ENCODE data around the gene TRIML1. TPM values are rescaled to one million over a fixed set of nuclear protein-coding genes. Genes with fewer than 3 reads are reported as not detected.

Gene TRIML1
- total and polyA plus RNA-seq, 7 donors, result not detected

DNA sequence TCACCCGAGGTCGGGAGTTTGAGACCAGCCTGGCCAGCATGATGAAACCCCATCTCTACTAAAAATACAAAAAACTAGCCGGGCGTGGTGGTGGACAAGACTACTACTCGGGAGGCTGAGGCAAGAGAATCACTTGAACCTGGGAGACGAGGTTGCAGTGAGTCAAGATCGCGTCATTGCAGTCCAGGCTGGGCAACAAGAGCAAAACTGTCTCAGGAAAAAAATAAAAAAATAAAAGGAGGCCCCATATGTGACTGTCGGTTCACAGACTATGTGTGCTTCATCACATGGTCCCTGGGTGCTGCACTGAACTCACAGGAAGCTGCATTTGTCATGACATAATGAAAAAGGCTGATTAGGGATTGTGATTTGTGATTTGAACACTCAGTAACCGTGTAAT lies 6.4 kb downstream of the TRIML1 start:
- intact Hi-C loops (cut with DNase I), result no loop called here
- Histone ChIP-seq H3K4me3 (no peak overlapping the region), H3K27ac (no peak overlapping the region), H3K36me3 (ENCODE audit: insufficient read depth in 1 of 2, low read depth in 1 of 2) (no peaks in the 10 kb centered on the region), H3K4me1 (no peaks in the 10 kb centered on the region), H3K27me3 (ENCODE audit: insufficient read depth in 3 of 3, low read length in 2 of 3) (peaks cover 0 to 2% (median 0%) of the 10 kb centered on the region in 3 donors), H3K9me3 (no peaks in the 10 kb centered on the region)
- DNase-seq (no peak), ATAC-seq (no peak)
- TF ChIP-seq, protein P1, sequence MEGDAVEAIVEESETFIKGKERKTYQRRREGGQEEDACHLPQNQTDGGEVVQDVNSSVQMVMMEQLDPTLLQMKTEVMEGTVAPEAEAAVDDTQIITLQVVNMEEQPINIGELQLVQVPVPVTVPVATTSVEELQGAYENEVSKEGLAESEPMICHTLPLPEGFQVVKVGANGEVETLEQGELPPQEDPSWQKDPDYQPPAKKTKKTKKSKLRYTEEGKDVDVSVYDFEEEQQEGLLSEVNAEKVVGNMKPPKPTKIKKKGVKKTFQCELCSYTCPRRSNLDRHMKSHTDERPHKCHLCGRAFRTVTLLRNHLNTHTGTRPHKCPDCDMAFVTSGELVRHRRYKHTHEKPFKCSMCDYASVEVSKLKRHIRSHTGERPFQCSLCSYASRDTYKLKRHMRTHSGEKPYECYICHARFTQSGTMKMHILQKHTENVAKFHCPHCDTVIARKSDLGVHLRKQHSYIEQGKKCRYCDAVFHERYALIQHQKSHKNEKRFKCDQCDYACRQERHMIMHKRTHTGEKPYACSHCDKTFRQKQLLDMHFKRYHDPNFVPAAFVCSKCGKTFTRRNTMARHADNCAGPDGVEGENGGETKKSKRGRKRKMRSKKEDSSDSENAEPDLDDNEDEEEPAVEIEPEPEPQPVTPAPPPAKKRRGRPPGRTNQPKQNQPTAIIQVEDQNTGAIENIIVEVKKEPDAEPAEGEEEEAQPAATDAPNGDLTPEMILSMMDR (IDR thresholded peaks at IDR 0.05), result no peak
- WGBS, 3 donors, result 80 to 88% (median 85%) methylated on average over 10 of the region's 10 CpGs

DNA sequence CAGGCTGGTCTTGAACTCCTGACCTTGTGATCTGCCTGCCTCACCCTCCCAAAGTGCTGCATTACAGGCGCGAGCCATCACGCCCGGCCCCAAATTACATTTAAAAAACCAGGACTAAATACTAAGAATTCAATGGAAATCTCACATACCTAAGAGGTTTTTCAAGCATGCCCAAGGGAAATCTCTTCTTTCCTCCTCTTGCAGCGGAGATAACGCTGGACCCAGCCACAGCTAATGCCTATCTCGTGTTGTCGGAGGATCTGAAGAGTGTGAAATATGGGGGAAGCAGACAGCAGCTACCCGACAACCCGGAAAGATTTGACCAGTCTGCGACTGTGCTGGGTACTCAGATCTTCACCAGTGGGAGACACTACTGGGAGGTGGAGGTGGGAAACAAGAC lies 7.4 kb downstream of the TRIML1 start:
- TF ChIP-seq, protein P1 (IDR thresholded peaks at IDR 0.05), result no peak
- intact Hi-C loops (cut with DNase I), result no loop called here
- no peak overlapping the region for H3K4me3 ChIP-seq
- no peaks in the 10 kb centered on the region for H3K9me3 ChIP-seq
- H3K4me1 ChIP-seq, result no peaks in the 10 kb centered on the region
- DNase-seq (no peak), ATAC-seq (no peak)
- H3K36me3 ChIP-seq (ENCODE audit: insufficient read depth in 1 of 2, low read depth in 1 of 2), result no peaks in the 10 kb centered on the region
- H3K27ac ChIP-seq, result no peak overlapping the region
- WGBS, 3 donors, result 66 to 76% (median 70%) methylated on average over 11 of the region's 11 CpGs
- H3K27me3 ChIP-seq (ENCODE audit: insufficient read depth in 3 of 3, low read length in 2 of 3), result peaks cover 0 to 2% (median 0%) of the 10 kb centered on the region in 3 donors

DNA sequence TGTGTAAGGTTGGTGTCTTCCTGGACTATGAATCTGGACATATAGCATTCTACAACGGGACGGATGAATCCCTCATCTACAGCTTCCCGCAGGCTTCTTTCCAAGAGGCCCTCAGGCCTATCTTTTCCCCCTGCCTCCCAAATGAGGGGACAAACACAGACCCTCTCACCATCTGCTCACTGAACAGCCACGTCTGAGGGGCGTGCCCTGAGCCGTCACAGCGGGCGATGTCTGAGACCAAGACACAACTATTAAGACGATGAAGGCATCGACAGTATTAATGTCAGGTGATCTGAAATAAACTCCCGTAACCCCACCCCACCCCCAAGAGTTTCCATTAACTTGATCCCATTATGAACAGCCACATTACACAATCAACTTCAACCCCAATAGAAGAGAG lies 7.9 kb downstream of the TRIML1 start:
- Histone ChIP-seq H3K9me3 (no peaks in the 10 kb centered on the region), H3K4me1 (no peaks in the 10 kb centered on the region), H3K27ac (no peak overlapping the region), H3K27me3 (ENCODE audit: insufficient read depth in 3 of 3, low read length in 2 of 3) (peaks cover 0 to 2% (median 0%) of the 10 kb centered on the region in 3 donors), H3K4me3 (no peak overlapping the region), H3K36me3 (ENCODE audit: insufficient read depth in 1 of 2, low read depth in 1 of 2) (no peaks in the 10 kb centered on the region)
- WGBS, 3 donors, result 87 to 91% (median 89%) methylated on average over 11 of the region's 11 CpGs
- intact Hi-C loops (cut with DNase I), result no loop called here
- ATAC-seq (no peak), DNase-seq (no peak)
- TF ChIP-seq, protein P1 (IDR thresholded peaks at IDR 0.05), result no peak

DNA sequence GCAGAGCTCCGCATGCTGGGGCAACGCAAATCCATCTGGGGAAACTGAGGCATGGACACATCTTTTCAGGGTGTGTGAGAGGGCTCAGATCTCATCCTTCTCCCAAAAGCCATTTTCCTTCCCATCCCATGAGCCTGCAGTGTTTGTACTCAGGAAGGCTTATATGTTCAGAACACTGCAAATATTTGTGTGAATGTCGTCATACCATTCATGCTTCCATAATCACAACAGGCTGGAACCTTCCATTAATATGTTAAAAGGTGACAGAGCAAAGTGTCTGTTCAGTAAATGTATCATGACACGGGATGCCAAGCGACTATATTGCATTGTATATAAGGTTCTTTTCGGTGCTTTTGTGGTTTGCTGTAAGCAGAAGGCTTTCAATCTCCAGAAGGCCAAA lies 8.5 kb downstream of the TRIML1 start:
- ATAC-seq, result no peak
- Histone ChIP-seq H3K36me3 (ENCODE audit: insufficient read depth in 1 of 2, low read depth in 1 of 2) (no peaks in the 10 kb centered on the region), H3K27me3 (ENCODE audit: insufficient read depth in 3 of 3, low read length in 2 of 3) (peaks cover 0 to 2% (median 0%) of the 10 kb centered on the region in 3 donors), H3K9me3 (no peaks in the 10 kb centered on the region), H3K27ac (no peak overlapping the region), H3K4me3 (no peak overlapping the region), H3K4me1 (no peaks in the 10 kb centered on the region)
- intact Hi-C loops (cut with DNase I), result no loop called here
- TF ChIP-seq, protein P1 (IDR thresholded peaks at IDR 0.05), result no peak
- DNase-seq, result no peak
- WGBS, 3 donors, result 89 to 92% (median 89%) methylated on average over 6 of the region's 6 CpGs

DNA sequence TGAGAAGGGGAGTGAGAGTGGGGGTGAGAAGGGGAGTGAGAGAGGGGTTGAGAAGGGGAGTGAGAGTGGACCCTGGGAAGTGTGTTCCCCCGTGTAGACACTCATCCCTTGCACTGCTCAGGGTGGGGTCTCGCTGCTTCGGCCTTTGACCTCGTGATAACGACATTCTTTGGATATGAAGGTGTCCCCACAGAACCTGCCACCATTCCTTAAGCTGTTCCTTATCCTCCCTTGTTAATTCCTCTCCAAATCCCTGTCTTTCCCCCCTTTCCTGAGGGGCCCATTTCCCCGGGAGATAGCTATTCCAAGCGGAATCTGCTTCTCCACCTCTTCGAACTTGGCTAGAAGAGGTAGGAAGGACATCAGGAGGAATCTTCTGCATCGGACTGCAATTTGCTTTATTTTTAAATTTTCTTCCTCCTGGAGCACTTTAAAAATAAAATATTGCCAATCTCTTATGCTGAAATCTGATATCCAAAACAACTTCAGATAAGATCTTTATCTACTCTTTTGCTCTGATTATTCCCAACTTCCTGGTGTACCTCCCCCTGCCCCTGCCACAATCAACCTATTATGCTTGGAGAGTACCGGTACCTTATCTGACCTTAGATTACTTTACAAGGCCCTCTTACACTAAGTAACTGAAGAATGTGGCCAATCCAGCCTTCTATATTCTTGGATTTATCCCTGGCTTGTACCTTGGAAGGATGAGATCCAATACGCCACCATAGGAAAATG lies 15.6 kb downstream of the TRIML1 start:
- intact Hi-C loops (cut with DNase I), result no loop called here
- DNase-seq (no peak), ATAC-seq (no peak)
- no peaks in the 10 kb centered on the region for H3K36me3 ChIP-seq (ENCODE audit: insufficient read depth in 1 of 2, low read depth in 1 of 2)
- no peaks in the 10 kb centered on the region for H3K9me3 ChIP-seq
- H3K27me3 ChIP-seq (ENCODE audit: insufficient read depth in 3 of 3, low read length in 2 of 3), result no peaks in the 10 kb centered on the region
- H3K4me3 ChIP-seq, result no peak overlapping the region
- no peaks in the 10 kb centered on the region for H3K4me1 ChIP-seq
- no peak overlapping the region for H3K27ac ChIP-seq
- TF ChIP-seq, protein P1 (IDR thresholded peaks at IDR 0.05), result no peak
- WGBS, 3 donors, result 84 to 94% (median 86%) methylated on average over 11 of the region's 11 CpGs

Data from psoas muscle (tissue), 8 donors.